Daoy (cell line): ENCODE results near the gene CSF2. TPM values are rescaled to one million over a fixed set of nuclear protein-coding genes. Genes with fewer than 3 reads are reported as not detected.
A peak's percentile ranks its signal among the peaks of the same experiment; 100 is the strongest.

ENCODE experiments used
- DNase-seq: peaks from one replicate; pipeline ENCODE4 v3.0.0-alpha.2; 2015; ENCODE audit warnings: low read depth
- total RNA-seq: library from RNA; depleted of rRNA; stranded (reverse); fragments of >200 nt; shearing (Covaris generic); gene quantifications from 2 replicates; pipeline ENCODE4 v1.2.3, GENCODE V29; 2014

CSF2 gene
- total RNA-seq, 1 experiment from 2014 or later = 25.3 TPM

DNA sequence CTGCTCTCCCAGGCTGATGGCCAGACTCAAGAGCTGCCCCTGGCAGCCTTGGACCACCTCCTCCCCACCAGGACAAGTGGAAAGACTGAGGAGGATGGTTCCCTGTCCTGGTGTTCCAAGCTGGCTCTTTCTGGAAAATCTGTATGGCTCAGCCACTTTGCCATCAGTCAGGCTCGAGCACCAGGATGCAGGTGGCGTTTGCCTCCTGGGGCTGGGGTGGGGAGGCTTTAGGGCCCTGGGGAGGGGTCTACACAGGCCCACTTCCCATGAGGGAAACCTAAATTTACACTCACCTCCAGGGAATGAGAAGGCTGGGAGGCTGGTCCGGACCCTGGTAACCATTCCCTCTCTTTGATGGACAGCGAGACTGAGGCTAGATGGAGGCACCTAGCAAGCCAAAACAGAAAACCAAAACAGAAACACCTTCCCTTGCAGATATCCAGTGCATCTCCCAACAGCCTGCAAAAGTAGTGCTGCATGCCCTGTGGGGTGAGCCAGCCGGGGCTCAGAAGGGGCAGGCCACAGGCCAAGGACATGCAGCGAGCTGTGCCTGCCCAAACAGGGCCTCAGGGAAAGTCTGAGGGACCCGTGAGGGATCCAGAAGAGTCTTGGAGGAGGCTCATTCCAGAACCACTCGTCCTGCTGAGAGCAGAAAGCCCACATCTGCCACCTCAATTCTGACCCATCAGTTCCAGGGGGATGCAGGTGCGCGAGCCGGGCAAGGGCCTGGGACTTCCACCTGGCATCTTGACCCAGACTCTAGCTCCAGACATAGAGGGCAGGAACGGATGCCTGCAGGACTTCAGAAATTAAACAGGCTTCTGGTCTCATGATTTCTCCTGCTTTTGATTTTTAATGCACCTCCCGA lies 5.4 kb upstream of the CSF2 start:
- DNase-seq = no peak

DNA sequence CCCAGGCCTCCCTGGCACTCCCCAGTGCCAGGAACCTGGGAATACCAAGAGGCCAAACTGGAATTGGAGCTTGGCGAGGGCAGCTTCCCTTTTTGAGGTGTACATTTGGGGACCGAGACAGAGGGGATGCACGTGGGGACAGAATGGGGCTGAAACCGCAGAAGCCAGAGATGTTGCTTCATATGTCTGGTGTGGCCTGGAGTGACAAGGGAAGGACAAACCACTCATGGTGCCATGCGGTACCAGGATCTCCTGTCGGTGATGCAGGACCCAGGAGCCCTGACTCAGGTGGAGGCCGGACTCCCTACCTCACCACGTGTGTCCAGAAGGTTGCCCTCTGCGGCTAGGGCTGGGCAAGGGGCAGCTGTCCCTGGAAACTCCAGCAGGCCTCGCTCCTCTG lies 4.0 kb upstream of the CSF2 start:
- DNase-seq = no peak

DNA sequence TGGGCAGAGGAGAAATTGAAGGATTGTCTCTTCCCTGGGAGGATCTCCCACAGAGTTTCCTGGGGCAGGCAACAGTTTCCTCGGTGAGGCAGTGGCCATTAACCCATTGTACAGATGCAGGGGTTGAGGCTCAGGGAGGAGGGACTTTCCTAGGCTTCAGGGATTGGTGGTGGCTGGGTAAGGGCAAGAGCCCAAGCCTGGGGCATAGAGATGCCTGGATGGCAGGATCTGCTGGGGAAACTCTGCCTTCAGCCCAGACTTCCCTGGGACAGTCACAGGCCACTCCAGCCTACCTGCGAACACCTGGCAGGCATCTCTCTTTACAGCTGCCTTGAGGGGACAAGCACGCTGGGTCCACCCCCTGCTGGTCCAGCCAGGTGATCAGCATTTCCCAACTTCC lies 3.6 kb upstream of the CSF2 start:
- no peak for DNase-seq

DNA sequence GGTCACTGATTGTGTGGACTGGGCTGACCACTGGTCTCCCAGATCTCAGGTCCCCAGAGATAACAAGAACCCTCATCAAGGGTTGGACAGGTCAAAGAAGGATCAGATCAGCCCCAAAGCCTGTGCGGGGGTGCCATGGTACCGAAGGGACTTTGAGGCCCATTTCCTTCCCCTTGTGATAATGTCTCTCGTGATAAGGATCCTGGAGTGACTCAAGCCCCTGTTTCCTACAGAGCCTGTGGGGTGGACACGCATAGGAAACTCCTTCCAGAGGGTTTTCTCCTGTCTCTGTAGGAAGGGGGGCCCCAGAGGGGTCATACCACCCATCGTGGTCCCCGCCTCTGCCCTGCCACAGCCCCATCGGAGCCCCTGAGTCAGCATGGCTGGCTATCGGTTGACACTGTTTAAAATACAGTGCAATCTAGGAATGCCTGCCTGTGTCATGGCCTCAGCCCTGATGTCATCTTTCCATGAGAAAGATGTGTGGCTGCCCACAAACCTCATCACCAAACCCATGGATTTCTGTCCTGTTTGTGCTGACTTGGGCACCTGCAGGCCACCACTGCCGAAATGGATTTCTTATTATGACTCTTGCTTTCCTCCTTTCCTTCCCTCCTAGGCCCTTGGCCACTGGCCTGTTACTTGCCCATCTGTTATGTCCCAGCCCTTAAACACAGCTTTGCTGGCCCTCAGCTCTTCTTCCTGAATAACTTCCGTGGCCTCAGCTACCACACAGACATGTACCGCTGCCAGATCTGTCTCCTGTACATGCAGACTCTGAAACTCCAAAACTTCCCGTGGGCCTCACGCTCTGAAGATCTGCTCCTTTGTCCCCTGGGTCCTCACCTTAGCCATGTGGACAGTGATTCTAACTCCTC lies 2.9 kb upstream of the CSF2 start:
- DNase-seq = peak; percentile 66

DNA sequence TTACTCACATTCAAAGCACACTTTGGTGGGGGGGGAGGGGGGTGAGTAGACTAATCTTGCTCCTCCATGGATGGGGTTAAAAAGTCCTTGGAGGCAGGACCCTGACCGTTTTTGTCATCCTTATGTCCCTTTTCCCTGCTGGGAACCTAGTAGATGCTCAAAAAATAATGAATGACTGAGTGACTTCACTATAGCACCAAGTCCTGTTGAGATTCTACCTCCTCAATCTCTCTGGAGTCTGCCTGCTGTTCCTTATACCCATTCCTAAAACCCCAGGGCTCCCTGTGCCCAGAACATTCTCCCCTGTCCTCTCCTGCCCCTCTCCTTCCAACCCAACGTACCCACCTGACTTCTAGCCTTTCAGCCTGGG lies 2.3 kb upstream of the CSF2 start:
- no peak for DNase-seq

DNA sequence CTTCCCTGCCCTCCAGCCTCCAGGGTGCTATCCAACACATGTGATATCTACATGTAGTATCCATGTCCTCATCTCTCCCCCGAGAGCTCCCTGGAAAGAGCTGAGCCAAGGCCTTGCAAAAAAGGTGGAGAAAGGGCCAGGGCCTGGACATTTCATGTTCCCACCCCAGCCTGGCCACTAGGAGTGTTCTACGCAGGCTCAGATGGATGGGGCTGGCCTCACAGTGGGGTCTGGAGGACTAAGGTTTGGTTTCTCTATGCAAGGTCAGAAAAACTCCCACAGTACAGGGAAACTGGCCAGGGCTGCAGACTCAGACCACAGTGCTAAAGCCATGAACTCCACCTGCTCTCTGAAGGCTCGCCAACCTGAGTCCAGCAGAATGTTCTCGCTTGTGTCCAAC lies 1.5 kb upstream of the CSF2 start:
- no peak for DNase-seq

DNA sequence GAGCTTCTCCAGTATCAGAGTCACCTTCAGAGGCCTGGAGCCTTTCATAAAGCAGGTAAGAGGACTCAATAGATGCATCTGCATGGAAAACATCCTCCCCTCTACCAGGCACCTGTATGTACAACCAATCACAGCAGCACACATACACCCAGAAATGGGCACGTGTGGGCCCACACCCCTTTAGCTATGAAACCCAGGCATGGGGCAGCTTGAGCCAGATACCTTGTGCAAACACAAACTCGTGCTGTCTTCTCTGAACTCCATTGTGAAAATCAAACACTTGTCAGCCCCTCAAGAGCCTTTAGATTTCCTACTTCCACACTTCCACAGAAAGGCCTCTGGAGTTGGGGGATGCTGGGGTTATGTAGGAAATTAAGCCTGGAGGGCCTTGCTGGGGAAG lies 1.1 kb upstream of the CSF2 start:
- no peak for DNase-seq

DNA sequence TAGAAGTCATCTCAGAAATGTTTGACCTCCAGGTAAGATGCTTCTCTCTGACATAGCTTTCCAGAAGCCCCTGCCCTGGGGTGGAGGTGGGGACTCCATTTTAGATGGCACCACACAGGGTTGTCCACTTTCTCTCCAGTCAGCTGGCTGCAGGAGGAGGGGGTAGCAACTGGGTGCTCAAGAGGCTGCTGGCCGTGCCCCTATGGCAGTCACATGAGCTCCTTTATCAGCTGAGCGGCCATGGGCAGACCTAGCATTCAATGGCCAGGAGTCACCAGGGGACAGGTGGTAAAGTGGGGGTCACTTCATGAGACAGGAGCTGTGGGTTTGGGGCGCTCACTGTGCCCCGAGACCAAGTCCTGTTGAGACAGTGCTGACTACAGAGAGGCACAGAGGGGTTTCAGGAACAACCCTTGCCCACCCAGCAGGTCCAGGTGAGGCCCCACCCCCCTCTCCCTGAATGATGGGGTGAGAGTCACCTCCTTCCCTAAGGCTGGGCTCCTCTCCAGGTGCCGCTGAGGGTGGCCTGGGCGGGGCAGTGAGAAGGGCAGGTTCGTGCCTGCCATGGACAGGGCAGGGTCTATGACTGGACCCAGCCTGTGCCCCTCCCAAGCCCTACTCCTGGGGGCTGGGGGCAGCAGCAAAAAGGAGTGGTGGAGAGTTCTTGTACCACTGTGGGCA lies 642 bp downstream of the CSF2 start:
- no peak for DNase-seq

DNA sequence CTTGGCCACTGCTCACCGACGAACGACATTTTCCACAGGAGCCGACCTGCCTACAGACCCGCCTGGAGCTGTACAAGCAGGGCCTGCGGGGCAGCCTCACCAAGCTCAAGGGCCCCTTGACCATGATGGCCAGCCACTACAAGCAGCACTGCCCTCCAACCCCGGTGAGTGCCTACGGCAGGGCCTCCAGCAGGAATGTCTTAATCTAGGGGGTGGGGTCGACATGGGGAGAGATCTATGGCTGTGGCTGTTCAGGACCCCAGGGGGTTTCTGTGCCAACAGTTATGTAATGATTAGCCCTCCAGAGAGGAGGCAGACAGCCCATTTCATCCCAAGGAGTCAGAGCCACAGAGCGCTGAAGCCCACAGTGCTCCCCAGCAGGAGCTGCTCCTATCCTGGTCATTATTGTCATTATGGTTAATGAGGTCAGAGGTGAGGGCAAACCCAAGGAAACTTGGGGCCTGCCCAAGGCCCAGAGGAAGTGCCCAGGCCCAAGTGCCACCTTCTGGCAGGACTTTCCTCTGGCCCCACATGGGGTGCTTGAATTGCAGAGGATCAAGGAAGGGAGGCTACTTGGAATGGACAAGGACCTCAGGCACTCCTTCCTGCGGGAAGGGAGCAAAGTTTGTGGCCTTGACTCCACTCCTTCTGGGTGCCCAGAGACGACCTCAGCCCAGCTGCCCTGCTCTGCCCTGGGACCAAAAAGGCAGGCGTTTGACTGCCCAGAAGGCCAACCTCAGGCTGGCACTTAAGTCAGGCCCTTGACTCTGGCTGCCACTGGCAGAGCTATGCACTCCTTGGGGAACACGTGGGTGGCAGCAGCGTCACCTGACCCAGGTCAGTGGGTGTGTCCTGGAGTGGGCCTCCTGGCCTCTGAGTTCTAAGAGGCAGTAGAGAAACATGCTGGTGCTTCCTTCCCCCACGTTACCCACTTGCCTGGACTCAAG lies 1.5 kb downstream of the CSF2 start:
- DNase-seq = peak; percentile 71

DNA sequence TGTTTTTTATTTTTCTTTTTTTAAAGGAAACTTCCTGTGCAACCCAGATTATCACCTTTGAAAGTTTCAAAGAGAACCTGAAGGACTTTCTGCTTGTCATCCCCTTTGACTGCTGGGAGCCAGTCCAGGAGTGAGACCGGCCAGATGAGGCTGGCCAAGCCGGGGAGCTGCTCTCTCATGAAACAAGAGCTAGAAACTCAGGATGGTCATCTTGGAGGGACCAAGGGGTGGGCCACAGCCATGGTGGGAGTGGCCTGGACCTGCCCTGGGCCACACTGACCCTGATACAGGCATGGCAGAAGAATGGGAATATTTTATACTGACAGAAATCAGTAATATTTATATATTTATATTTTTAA lies 2.1 kb downstream of the CSF2 start:
- DNase-seq = no peak

DNA sequence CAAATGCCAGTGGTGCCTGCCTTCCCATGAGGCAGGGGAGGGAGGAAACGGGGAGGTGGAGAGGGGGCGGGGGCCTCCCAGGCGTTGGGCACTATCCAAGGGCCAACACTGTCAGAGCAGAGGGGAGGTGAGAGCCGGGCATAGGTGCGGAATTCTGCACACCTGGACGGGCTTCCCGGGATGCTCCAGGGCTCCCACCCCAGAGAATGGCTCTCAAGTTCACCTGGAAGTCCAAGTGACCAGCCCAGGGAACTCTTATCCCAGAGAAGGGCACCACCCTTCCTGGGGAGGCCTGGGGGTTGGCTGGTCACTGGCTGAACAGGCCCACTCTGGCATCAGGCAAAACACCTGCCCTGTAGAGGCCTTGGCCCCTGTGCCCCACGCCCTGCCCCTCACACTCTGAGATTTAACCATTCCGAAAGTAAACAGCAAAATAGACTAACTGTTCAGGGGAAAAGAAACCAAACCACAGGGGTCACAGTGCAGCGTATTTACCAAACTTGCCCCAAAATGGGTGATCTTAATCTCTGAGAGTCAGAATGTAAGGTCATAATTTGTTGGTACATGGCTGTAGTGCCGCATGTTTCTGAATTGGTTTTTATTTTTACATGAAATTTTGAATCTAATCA lies 2.7 kb downstream of the CSF2 start:
- no peak for DNase-seq

DNA sequence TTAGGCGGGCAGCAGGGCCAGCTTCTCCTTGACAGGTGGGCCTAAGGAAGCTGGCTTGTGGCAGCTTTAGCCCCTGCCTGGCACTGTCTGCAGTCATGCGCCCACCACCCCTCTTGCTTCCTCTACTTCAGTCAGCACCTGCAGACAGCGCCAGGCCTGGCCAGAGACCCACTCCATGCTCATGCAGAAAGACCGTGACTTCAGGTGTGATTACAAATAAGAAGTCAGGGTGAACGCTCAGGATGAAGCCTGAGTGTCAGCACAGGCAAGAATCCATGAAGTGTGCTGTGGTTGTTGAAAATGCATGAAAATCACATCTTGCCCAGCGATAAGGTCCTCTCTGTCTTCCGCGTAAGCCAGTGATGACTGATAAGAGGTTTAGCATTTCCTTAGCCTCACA lies 3.4 kb downstream of the CSF2 start:
- DNase-seq = no peak

DNA sequence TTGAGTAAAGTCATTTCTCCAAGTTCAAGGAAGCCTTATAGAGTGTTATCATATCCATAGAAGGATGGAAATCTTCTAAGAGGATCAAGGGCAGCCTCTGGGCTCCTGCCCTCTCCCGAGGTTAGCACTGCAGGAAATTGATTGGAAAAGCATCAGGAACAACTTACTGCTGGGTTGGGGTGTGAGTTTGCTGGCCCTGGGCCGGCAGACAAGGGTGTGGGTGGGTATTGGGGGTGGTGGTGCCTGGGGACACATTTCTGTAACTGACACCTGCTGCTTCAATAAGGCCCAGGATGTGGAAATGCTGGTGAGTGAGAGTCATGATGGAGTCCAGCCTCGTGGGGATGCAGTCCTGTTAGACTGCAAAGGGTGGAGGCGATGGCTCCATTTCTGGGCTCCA lies 5.5 kb downstream of the CSF2 start:
- no peak for DNase-seq

DNA sequence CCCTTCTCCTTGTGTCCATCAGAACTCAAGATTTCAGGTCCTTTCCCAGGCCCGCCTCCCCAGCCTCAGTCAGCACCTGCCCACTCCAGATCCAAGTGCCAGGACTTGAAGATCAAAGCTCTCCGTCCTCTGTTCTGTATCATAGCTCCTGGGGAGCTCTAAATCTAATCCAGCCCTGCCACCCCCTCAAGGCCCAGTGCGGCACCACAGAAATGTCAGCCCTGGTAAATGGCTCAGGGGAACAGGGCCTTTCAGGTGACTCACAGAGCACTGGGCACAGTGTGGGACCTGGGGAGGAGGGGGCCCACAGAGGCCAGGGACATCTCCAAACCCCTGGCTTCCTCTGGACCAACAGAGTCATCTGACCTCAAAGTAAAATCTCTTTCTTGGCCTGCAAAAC lies 6.0 kb downstream of the CSF2 start:
- DNase-seq = no peak

DNA sequence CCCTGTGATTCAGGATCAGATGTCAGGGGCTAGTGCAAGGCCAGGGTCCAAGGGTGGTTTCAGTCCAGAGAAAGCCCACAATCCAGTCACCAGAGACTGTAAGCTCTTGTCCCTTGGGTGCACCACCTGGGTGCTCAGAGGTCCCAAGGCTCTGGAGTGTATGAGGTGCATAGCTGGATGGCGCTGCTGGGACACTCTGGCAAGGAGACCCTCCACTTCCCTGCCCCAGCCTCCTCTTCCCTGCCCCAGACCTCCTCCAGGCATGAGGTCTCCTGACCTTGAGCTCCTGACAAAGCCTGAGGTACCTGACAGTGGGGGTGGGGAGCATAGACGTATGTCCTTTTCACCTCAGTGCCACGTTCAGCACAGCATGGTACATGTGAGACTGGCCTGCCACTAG lies 7.0 kb downstream of the CSF2 start:
- DNase-seq = no peak

DNA sequence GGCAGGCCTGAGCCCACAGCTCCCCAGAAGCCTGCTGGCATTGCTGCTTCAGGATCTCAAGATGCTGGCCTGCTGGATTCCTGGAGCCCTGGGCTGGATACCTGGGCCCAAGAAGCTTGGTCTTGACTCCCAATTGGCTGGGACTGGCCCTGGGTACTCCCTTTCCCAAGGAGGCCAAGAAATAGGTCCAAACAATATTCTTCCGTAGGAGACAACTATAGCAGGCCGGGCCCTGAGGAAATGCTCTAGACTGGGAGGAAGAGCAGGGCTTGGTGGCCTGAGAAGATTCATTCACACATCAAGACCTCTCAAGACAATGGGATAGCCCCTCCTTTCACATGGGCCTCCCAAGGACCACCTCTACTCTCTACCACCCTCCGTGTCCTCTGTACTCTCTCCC lies 7.9 kb downstream of the CSF2 start:
- DNase-seq = no peak

DNA sequence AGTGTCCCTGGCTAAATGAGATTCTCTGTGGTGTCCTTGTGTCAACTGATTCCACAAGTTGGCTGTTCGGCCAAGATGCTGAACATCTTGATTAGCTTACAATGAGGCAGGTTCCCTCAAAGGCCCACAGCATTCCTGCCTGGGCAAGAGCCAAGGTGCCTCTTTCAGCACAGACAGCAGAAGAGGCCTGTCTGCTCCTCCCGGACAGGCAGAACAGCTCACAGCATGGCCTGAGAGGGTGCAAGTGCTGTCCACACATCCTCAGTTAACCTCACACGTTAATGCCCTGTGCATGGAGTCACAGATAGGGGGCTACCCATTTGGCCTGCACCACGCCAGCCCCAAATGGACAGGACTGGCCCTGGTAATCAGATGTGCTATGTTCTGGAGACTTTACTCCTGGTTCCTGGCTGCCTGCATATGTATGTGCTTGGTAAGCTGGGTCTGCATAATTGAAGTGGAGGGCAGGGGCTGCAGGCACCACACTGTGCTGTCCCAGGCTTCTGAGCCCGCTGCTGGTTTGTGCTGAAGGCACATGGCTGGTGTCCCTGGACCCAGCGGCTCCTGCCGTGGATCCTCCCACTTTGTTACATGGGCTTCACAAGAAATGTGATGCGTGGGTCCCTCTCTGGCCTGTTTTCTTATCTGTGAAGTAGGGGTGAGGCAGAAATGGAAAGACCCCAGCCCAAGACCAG lies 8.9 kb downstream of the CSF2 start:
- DNase-seq = no peak

DNA sequence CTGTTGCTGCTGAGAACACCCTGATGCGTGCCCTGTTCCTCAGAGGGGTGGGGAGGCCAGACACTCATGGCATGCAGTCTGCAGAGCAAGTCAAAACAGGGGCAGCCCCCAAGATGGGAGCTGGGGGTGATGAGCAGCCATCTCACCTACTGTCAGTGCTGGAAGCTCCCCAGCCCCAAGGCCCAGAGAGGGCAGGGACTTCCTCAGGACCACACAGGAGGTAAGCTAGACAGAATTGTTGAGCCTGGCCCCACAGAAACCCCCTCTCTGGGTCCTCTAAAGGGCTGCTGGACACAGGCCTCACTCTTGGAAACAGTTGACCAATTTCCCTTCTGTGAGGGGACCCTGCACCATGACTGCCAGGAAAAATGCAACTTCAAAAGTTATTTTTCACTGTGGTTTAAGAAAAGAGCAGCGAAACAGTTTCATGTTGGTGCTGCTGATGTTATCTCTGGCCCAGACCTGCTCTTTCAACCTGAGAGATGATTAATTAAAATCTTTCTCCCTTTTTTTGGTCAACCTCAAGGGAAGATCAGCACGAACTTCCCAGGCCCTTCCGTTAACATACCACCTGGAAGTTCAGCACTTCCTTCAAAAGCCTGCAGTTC lies 9.6 kb downstream of the CSF2 start:
- no peak for DNase-seq

DNA sequence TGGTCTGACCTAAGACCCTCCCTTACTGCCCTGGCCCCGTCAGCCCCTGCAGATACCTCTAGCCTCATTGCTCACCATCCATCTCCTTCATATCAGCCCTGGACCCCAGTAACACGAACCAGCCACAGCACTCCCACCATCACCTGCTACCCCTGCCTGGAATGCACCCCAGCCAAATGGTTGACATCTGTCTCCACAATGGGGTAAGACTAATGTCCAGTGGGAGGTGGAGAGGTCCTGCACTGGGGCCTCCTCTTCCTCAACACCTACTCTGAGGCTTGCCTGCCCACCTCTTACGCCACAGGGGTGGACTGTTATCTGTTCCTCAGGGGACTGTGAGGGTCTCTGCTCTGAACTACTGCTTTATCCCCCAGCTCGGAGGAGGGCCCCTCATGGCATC lies 12.1 kb downstream of the CSF2 start:
- no peak for DNase-seq

DNA sequence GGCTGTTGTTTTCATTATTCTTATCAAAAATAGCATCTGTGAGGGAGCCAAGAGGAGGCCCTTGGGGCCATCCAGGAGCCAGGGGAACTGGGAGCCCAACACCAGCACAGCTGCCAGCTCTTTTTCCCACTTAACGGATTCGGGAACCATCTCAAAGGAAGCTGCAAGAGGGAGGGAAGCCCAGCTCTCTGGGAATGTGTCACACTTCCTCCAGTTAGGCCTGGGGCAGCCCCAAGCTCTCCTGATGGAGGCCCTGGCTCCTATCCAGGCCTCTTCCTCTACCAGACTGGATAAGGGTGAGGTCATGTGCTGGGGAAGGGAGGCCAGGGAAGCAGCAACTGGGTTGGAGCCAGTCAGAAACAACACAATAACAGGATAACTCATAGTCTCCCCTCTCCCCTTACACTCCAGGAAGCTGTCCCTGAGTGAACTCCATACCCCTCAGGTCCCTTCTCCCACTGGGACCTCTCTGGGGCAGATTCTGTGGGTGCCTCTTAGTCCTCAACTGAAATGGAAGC lies 12.7 kb downstream of the CSF2 start:
- DNase-seq = peak; percentile 99
